Memory B cell (primary cell): ENCODE data around the gene ZNF775.

ENCODE experiments used
- ATAC-seq: fragments of 150-1000 bp; cut with Tn5 transposase; 2 replicates; pipeline ENCODE4 v1.10.0; 2021; ENCODE audit warnings: low read depth, mild to moderate bottlenecking, moderate library complexity
- DNase-seq, 2 donors: peaks; one replicate each; pipeline ENCODE4 v3.0.0; 2022; ENCODE audit warnings: low spot score in 2 of 2
- H3K27ac Mint-ChIP-seq: one replicate; pipeline ENCODE4 v1.8.0; 2022; ENCODE audit warnings: mild to moderate bottlenecking, moderate library complexity, mixed read lengths
- H3K27me3 Mint-ChIP-seq: one replicate; pipeline ENCODE4 v1.8.0; 2022; ENCODE audit warnings: mixed read lengths
- H3K36me3 Mint-ChIP-seq: one replicate; pipeline ENCODE4 v1.8.0; 2022; ENCODE audit warnings: mild to moderate bottlenecking, mixed read lengths
- H3K4me1 Mint-ChIP-seq: one replicate; pipeline ENCODE4 v1.8.0; 2022; ENCODE audit warnings: mixed read lengths
- H3K4me3 Mint-ChIP-seq: one replicate; pipeline ENCODE4 v1.8.0; 2022; ENCODE audit warnings: mild to moderate bottlenecking, moderate library complexity, mixed read lengths
- H3K9me3 Mint-ChIP-seq: one replicate; pipeline ENCODE4 v1.8.0; 2022; ENCODE audit warnings: mixed read lengths

Gene ZNF775

DNA sequence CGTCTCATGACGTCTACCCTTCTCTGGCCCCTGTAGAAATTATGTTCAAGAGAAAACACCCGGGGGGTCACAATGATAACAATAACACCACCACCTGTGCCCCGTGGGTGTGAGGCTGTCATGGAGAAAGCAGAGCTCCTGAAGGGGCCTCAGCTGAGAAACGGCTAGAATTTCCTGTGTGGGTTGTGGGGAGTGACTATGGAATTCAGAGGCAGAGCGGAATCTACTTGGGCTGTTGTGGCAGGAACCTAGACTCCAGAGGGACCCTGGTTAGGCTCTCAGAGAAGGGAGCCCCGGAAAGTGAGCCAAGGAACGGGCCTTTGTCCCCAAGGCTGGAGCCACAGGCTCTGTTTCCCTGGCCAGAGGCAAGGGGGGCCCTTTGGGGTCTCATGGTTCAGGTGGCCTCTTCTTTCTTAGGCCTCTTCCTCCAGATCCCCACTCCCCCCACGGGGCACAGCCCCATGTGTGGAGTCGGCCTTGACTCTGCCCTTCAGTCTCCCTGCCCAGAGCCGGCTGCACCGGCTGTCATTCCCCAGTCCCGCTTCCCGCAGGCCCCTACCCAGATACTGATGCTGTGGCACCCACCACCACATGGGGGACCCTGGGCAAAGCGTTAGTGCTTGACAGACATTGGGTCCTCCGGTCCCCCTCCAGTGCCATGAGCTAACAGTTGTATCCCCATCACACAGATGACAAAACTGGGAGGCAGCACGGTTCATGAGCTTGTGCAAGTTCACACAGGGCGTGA, 64.8 kb downstream of the ZNF775 start:
- Mint-ChIP-seq H3K4me3 (no peak overlapping the region), H3K4me1 (peaks cover 21% of the 10 kb centered on the region), H3K27ac (no peak overlapping the region), H3K9me3 (peaks cover 5% of the 10 kb centered on the region), H3K36me3 (peaks cover 13% of the 10 kb centered on the region), H3K27me3 (no peaks in the 10 kb centered on the region)
- no peak for DNase-seq
- ATAC-seq = no peak

DNA sequence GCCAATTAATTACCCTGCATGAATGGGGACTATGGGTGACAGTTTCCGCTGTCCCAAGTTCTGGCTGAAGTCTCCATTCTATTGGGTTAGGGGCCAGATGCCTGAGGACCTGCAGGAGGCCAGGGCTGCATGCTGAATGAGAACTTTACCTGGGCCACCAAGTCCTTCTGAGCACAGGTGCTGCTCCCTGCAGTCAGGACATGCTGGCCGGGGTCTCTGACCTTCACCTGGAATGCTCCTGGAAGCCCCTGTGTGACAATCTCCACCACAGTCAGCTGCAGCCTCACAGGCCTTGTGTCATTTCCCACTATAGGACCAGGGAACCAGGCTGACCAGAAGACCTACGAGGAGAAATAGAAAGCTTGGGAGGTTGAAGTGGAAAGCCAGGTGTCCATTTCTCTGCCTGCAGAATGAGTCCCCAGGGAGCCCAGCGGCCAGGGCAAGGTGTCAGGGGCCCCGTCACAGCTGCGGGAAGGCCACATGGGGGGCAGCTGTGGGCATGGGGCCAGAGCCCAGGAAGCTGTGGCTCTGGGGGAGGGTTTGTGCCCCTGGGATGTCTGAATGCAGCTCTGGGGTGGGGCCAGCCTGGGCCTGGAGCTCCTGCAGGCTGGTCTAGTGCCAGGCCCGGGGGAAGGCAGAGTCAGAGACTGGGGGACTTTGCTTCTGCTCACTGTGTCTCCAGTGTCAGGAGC, 65.7 kb downstream of the ZNF775 start:
- Mint-ChIP-seq H3K9me3 (peaks cover 5% of the 10 kb centered on the region), H3K27me3 (no peaks in the 10 kb centered on the region)

DNA sequence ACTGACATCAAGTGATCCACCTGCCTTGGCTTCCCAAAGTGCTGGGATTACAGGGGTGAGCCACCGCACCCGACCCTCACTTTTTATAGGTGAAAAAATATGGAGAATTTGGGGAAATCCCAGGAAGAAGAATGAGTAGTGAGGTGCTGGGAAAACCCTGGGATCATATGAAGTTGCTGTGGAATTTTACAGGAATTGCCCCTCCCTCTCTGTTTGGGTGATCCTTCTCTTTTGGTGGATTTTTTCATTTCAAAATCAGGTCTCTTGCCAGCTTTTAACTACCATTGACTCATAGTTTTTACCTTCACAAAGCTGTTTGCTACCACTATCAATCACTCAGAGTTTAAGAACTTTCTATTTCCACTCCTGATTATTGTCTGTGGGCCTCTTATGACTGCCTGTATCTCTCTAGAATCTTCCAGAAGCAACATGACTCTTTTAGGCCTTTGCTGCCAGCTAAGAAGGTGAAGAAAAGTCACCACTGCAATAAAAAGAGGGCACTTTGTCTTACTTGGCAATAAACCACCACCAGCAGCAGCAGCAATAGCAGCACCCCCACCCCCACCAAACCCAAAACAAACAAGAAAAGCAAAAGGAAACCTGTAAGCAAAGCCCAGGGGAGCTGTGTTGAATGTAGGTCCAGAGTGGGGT, 67.3 kb downstream of the ZNF775 start:
- H3K4me3 Mint-ChIP-seq = no peak overlapping the region
- peaks cover 13% of the 10 kb centered on the region for H3K36me3 Mint-ChIP-seq
- ATAC-seq (no peak), DNase-seq (no peak)
- no peaks in the 10 kb centered on the region for H3K27me3 Mint-ChIP-seq
- H3K27ac Mint-ChIP-seq = no peak overlapping the region
- peaks cover 34% of the 10 kb centered on the region for H3K4me1 Mint-ChIP-seq
- H3K9me3 Mint-ChIP-seq = peaks cover 5% of the 10 kb centered on the region

More for the DNA sequence above, 65.7 kb downstream of the ZNF775 start:
- H3K4me1 Mint-ChIP-seq = peaks cover 22% of the 10 kb centered on the region
- no peak for ATAC-seq
- no peak for DNase-seq
- no peak overlapping the region for H3K27ac Mint-ChIP-seq
- H3K36me3 Mint-ChIP-seq = peaks cover 13% of the 10 kb centered on the region
- H3K4me3 Mint-ChIP-seq = no peak overlapping the region
